ENCODE measurements around the gene GNAI1. TPM values are rescaled to one million over a fixed set of nuclear protein-coding genes. Genes with fewer than 3 reads are reported as not detected.

Gene GNAI1
- total RNA-seq, 2 donors from 2014 or later: 21.5 to 27.0 TPM

DNA sequence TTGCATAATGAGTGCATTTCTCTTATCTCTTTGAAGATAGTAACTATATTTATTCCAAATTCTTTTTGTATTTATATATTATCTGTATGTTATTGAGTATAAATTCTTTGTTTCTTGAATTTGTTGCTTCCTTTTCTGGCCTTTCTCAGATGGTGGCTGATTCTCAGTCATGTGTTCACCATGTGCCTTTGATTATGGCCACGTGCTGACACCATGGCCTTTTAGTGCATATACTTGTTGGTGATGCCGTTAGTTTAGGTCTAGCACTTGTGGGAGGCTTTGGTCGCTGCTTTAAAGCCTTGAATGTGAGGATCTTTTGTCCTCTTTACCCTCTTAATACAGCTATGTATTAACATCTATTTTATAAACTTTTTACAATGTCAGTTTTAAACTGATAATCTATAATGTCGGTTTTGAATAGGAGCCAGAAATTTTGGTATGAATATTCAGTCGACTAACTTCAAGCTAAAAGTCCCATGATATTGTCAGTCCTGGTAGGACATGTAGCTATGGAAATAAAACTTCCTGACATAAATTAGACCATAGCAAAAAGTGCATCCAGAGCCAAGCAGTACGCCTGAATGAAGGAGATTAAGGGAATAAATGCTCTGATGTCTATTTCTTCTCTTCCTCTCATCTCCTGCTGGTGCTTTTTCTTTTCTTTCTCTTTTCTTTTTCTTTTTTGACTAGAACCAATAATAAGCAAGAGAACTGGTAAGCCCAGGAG lies 130.3 kb downstream of the GNAI1 start:
- H3K4me3 ChIP-seq (ENCODE audit: low read length): no peak overlapping the region
- no peaks in the 10 kb centered on the region for H3K27me3 ChIP-seq (ENCODE audit: control insufficient read depth, insufficient read depth, low read length, poor library complexity, severe bottlenecking)
- Mint-ChIP-seq H3K27ac (no peak overlapping the region), H3K4me3 (no peak overlapping the region), H3K27me3 (ENCODE audit: insufficient read depth) (no peaks in the 10 kb centered on the region), H3K36me3 (ENCODE audit: low read depth) (no peaks in the 10 kb centered on the region), H3K4me1 (no peaks in the 10 kb centered on the region), H3K9me3 (no peaks in the 10 kb centered on the region)
- TF ChIP-seq, protein P1, sequence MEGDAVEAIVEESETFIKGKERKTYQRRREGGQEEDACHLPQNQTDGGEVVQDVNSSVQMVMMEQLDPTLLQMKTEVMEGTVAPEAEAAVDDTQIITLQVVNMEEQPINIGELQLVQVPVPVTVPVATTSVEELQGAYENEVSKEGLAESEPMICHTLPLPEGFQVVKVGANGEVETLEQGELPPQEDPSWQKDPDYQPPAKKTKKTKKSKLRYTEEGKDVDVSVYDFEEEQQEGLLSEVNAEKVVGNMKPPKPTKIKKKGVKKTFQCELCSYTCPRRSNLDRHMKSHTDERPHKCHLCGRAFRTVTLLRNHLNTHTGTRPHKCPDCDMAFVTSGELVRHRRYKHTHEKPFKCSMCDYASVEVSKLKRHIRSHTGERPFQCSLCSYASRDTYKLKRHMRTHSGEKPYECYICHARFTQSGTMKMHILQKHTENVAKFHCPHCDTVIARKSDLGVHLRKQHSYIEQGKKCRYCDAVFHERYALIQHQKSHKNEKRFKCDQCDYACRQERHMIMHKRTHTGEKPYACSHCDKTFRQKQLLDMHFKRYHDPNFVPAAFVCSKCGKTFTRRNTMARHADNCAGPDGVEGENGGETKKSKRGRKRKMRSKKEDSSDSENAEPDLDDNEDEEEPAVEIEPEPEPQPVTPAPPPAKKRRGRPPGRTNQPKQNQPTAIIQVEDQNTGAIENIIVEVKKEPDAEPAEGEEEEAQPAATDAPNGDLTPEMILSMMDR (conservative IDR thresholded peaks at IDR 0.05): no peak
- no peak overlapping the region for H3K9ac ChIP-seq (ENCODE audit: extremely low read depth, low read length, poor library complexity, severe bottlenecking)
- H3K4me1 ChIP-seq (ENCODE audit: control insufficient read depth, insufficient read depth, low read length): no peaks in the 10 kb centered on the region
- 83 to 94% methylated on average over 1 to 6 of the region's 6 CpGs for WGBS, 2 experiments (ENCODE audit: insufficient coverage in 1 of 2, insufficient read length in 1 of 2)
- no peaks in the 10 kb centered on the region for H3K9me3 ChIP-seq (ENCODE audit: control insufficient read depth, low read length)
- no peak overlapping the region for H3K27ac ChIP-seq (ENCODE audit: low read depth, low read length)
- no peak for DNase-seq
- no peaks in the 10 kb centered on the region for H3K36me3 ChIP-seq (ENCODE audit: control insufficient read depth, insufficient read depth, low read length)

DNA sequence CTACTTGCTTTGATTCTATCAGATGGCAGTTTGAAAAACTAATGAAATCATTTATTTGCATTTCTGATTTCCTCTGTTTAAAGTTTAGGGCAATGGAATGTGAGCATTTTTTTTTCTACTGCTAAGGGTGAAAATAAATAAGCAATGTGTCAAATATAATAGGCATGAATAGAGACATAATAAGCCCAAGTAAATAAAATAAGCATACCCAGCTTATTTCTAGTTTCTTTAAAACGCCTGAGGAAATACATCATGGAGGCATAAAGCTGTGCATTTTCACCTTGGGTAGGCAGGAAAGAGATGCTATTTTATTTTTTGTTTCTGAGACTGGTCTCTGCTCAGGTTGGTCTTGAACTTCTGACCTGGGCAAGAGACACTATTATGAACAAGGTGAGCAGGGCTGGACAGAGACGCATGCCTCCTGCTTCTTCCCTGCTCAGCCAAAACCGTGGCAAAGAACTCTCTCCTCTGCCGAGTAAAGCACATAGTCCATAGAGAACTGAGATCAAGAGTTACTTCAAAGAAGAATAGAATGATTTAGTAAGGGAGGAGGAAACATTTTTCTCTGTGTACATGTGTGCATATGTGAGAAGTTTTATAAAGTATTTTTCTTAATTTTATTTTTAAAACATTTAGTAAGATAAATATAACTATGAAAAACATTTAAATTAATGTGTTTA lies 138.1 kb downstream of the GNAI1 start:
- TF ChIP-seq, protein P1 (conservative IDR thresholded peaks at IDR 0.05): no peak
- Histone ChIP-seq H3K9ac (ENCODE audit: extremely low read depth, low read length, poor library complexity, severe bottlenecking) (no peak overlapping the region), H3K27ac (ENCODE audit: low read depth, low read length) (no peak overlapping the region), H3K9me3 (ENCODE audit: control insufficient read depth, low read length) (no peaks in the 10 kb centered on the region), H3K27me3 (ENCODE audit: control insufficient read depth, insufficient read depth, low read length, poor library complexity, severe bottlenecking) (no peaks in the 10 kb centered on the region), H3K36me3 (ENCODE audit: control insufficient read depth, insufficient read depth, low read length) (no peaks in the 10 kb centered on the region), H3K4me1 (ENCODE audit: control insufficient read depth, insufficient read depth, low read length) (no peaks in the 10 kb centered on the region), H3K4me3 (ENCODE audit: low read length) (no peak overlapping the region)
- 84 to 100% methylated on average over 1 to 4 of the region's 4 CpGs for WGBS, 2 experiments (ENCODE audit: insufficient coverage in 1 of 2, insufficient read length in 1 of 2)
- Mint-ChIP-seq H3K4me1 (peaks cover 4% of the 10 kb centered on the region), H3K4me3 (no peak overlapping the region), H3K27me3 (ENCODE audit: insufficient read depth) (no peaks in the 10 kb centered on the region), H3K36me3 (ENCODE audit: low read depth) (no peaks in the 10 kb centered on the region), H3K9me3 (no peaks in the 10 kb centered on the region), H3K27ac (no peak overlapping the region)
- DNase-seq: no peak

DNA sequence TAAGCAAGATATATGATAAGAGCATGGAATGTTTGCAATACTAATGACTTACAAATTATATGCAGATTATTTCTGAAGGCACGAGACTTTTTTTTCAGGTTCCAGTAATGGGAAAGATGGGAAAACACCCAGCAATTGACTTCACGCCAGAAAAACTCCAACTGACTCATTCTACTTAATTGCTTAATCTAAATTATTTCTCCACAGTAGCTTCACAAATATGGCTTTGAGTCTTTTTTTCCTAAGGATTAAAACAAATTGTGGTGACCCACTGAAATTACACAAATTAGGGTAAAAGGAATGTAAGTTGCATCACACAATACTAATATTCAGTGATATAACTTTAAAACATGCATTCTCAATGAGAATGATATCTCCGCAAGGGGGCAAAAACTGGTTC lies 138.7 kb downstream of the GNAI1 start:
- TF ChIP-seq, protein P1 (conservative IDR thresholded peaks at IDR 0.05): no peak
- Histone ChIP-seq H3K27me3 (ENCODE audit: control insufficient read depth, insufficient read depth, low read length, poor library complexity, severe bottlenecking) (no peaks in the 10 kb centered on the region), H3K27ac (ENCODE audit: low read depth, low read length) (no peak overlapping the region), H3K9ac (ENCODE audit: extremely low read depth, low read length, poor library complexity, severe bottlenecking) (no peak overlapping the region), H3K9me3 (ENCODE audit: control insufficient read depth, low read length) (no peaks in the 10 kb centered on the region), H3K4me3 (ENCODE audit: low read length) (no peak overlapping the region), H3K4me1 (ENCODE audit: control insufficient read depth, insufficient read depth, low read length) (no peaks in the 10 kb centered on the region), H3K36me3 (ENCODE audit: control insufficient read depth, insufficient read depth, low read length) (no peaks in the 10 kb centered on the region)
- no peak overlapping the region for H3K4me3 Mint-ChIP-seq
- H3K27me3 Mint-ChIP-seq (ENCODE audit: insufficient read depth): no peaks in the 10 kb centered on the region
- no peaks in the 10 kb centered on the region for H3K9me3 Mint-ChIP-seq
- DNase-seq: no peak
- peaks cover 4% of the 10 kb centered on the region for H3K4me1 Mint-ChIP-seq
- H3K36me3 Mint-ChIP-seq (ENCODE audit: low read depth): no peaks in the 10 kb centered on the region
- no peak overlapping the region for H3K27ac Mint-ChIP-seq
- WGBS, 2 experiments (ENCODE audit: insufficient coverage in 1 of 2, insufficient read length in 1 of 2): 96 to 100% methylated on average over 1 to 2 of the region's 3 CpGs
